Astrocyte (in vitro differentiated cells and primary cell): ENCODE data around the gene NHLRC1. TPM values are rescaled to one million over a fixed set of nuclear protein-coding genes. Genes with fewer than 3 reads are reported as not detected.

Experiments used
- DNase-seq: peaks from one replicate; pipeline ENCODE4 v3.0.0-alpha.2; 2010; ENCODE audit warnings: low read depth
- FAIRE-seq: peaks from 2 replicates; lab custom pipeline; 2011; peaks lifted over from hg19 to GRCh38; lab: Jason Lieb, UNC
- H2AFZ ChIP-seq: 2 replicates; pipeline ENCODE4 v1.6.0; 2012; ENCODE audit warnings: low read depth, low read length, inconsistent platforms
- H3K27ac ChIP-seq: 2 replicates; pipeline ENCODE4 v1.5.1; 2011; ENCODE audit warnings: low read depth, low read length, inconsistent platforms
- H3K27me3 ChIP-seq: 2 replicates; pipeline ENCODE4 v1.6.0; 2011; ENCODE audit warnings: low read length, inconsistent platforms; ENCODE audit not compliant: insufficient read depth
- H3K36me3 ChIP-seq: 2 replicates; pipeline ENCODE4 v1.5.1; 2011; ENCODE audit warnings: low read length, inconsistent platforms; ENCODE audit not compliant: insufficient read depth
- H3K4me1 ChIP-seq: 2 replicates; pipeline ENCODE4 v1.5.1; 2011; ENCODE audit warnings: low read length, inconsistent platforms; ENCODE audit not compliant: insufficient read depth
- H3K4me2 ChIP-seq: 2 replicates; pipeline ENCODE4 v1.6.0; 2012; ENCODE audit warnings: low read length, inconsistent platforms
- H3K4me3 ChIP-seq: 2 replicates; pipeline ENCODE4 v1.5.1; 2011; ENCODE audit warnings: low read depth, mild to moderate bottlenecking, low read length, inconsistent platforms; ENCODE audit not compliant: insufficient read depth
- H3K79me2 ChIP-seq: 2 replicates; pipeline ENCODE4 v1.6.0; 2012; ENCODE audit warnings: mild to moderate bottlenecking, low read length, inconsistent platforms; ENCODE audit not compliant: insufficient read depth
- H3K9ac ChIP-seq: 2 replicates; pipeline ENCODE4 v1.6.0; 2012; ENCODE audit warnings: mild to moderate bottlenecking, low read length, inconsistent platforms
- H3K9me3 ChIP-seq: 2 replicates; pipeline ENCODE4 v1.5.1; 2012; ENCODE audit warnings: low read depth, mild to moderate bottlenecking, low read length, inconsistent platforms; ENCODE audit not compliant: insufficient read depth
- H4K20me1 ChIP-seq: 2 replicates; pipeline ENCODE4 v1.6.0; 2012; ENCODE audit warnings: low read length, inconsistent platforms; ENCODE audit not compliant: insufficient read depth
- H3K27ac Mint-ChIP-seq: one replicate; pipeline ENCODE4 v1.8.0; 2021; ENCODE audit warnings: mild to moderate bottlenecking, mixed read lengths; ENCODE audit not compliant: unreplicated experiment
- H3K27me3 Mint-ChIP-seq: one replicate; pipeline ENCODE4 v1.8.0; 2021; ENCODE audit warnings: low read depth, mixed read lengths; ENCODE audit not compliant: unreplicated experiment
- H3K36me3 Mint-ChIP-seq: one replicate; pipeline ENCODE4 v1.8.0; 2021; ENCODE audit warnings: low read depth, mixed read lengths; ENCODE audit not compliant: unreplicated experiment
- H3K4me1 Mint-ChIP-seq: one replicate; pipeline ENCODE4 v1.8.0; 2021; ENCODE audit warnings: low read depth, mixed read lengths; ENCODE audit not compliant: unreplicated experiment
- H3K4me3 Mint-ChIP-seq: one replicate; pipeline ENCODE4 v1.8.0; 2021; ENCODE audit warnings: mild to moderate bottlenecking, moderate library complexity, mixed read lengths; ENCODE audit not compliant: unreplicated experiment
- H3K9me3 Mint-ChIP-seq: one replicate; pipeline ENCODE4 v1.8.0; 2021; ENCODE audit warnings: mild to moderate bottlenecking, mixed read lengths; ENCODE audit not compliant: unreplicated experiment
- CTCF ChIP-seq: IDR thresholded peaks from 2 replicates; pipeline ENCODE4 v1.5.1; 2011; ENCODE audit warnings: low read depth, mild to moderate bottlenecking, inconsistent platforms, low read length, moderate library complexity; ENCODE audit not compliant: insufficient read depth
- EZH2 ChIP-seq: IDR thresholded peaks from 2 replicates; pipeline ENCODE4 v1.6.1; 2012; ENCODE audit warnings: mild to moderate bottlenecking, low read length, inconsistent platforms; ENCODE audit not compliant: insufficient read depth
- total RNA-seq: library from RNA; stranded (reverse); gene quantifications from 2 replicates; pipeline ENCODE4 v1.2.1, GENCODE V29; 2021

NHLRC1 gene
- total RNA-seq, 1 donor from 2014 or later, result not detected

- H3K36me3 ChIP-seq, result no peaks in the 10 kb centered on the region
- Mint-ChIP-seq H3K4me1 (peaks cover 2% of the 10 kb centered on the region), H3K9me3 (no peaks in the 10 kb centered on the region), H3K36me3 (no peaks in the 10 kb centered on the region), H3K4me3 (no peak overlapping the region), H3K27ac (no peak overlapping the region), H3K27me3 (peaks cover 8% of the 10 kb centered on the region)
- no peak overlapping the region for H2AFZ ChIP-seq
- H3K27ac ChIP-seq, result no peak overlapping the region
- no peaks in the 10 kb centered on the region for H3K79me2 ChIP-seq
- H3K27me3 ChIP-seq, result peaks cover 2% of the 10 kb centered on the region
- no peak overlapping the region for H3K9ac ChIP-seq
- H4K20me1 ChIP-seq, result no peaks in the 10 kb centered on the region
- H3K9me3 ChIP-seq, result no peaks in the 10 kb centered on the region
- H3K4me1 ChIP-seq, result peaks cover 5% of the 10 kb centered on the region
- DNase-seq (no peak), FAIRE-seq (no peak)
- TF ChIP-seq CTCF (no peak), EZH2 (no peak)
- H3K4me3 ChIP-seq, result no peak overlapping the region
- H3K4me2 ChIP-seq, result no peak overlapping the region
Observed at GRCh38 chr6:18119236-18119635, 3.2 kb downstream of the NHLRC1 start.

GRCh38 chr6:18118330-18118729 lies 4.1 kb downstream of the NHLRC1 start:
- no peak for FAIRE-seq
- H3K36me3 ChIP-seq, result no peaks in the 10 kb centered on the region
- no peak for DNase-seq
- H3K9me3 ChIP-seq, result no peaks in the 10 kb centered on the region
- H4K20me1 ChIP-seq, result no peaks in the 10 kb centered on the region
- no peak overlapping the region for H3K9ac ChIP-seq
- Mint-ChIP-seq H3K9me3 (no peaks in the 10 kb centered on the region), H3K36me3 (no peaks in the 10 kb centered on the region), H3K27ac (no peak overlapping the region), H3K4me1 (peaks cover 2% of the 10 kb centered on the region), H3K27me3 (peaks cover 8% of the 10 kb centered on the region), H3K4me3 (no peak overlapping the region)
- no peak for TF ChIP-seq EZH2
- TF ChIP-seq CTCF, result no peak
- H3K79me2 ChIP-seq, result no peaks in the 10 kb centered on the region
- H3K4me3 ChIP-seq, result no peak overlapping the region
- no peak overlapping the region for H3K27ac ChIP-seq
- no peak overlapping the region for H2AFZ ChIP-seq
- H3K4me2 ChIP-seq, result no peak overlapping the region
- peaks cover 5% of the 10 kb centered on the region for H3K4me1 ChIP-seq
- peaks cover 2% of the 10 kb centered on the region for H3K27me3 ChIP-seq

GRCh38 chr6:18117136-18117535 lies 5.3 kb downstream of the NHLRC1 start:
- Histone ChIP-seq H3K4me1 (peaks cover 3% of the 10 kb centered on the region), H3K4me2 (no peak overlapping the region), H3K27ac (no peak overlapping the region), H4K20me1 (no peaks in the 10 kb centered on the region), H3K79me2 (no peaks in the 10 kb centered on the region), H3K4me3 (no peak overlapping the region), H3K9me3 (no peaks in the 10 kb centered on the region), H3K27me3 (peaks cover 6% of the 10 kb centered on the region), H3K9ac (no peak overlapping the region), H2AFZ (no peak overlapping the region), H3K36me3 (no peaks in the 10 kb centered on the region)
- TF ChIP-seq EZH2 (no peak), CTCF (no peak)
- Mint-ChIP-seq H3K27ac (no peak overlapping the region), H3K36me3 (no peaks in the 10 kb centered on the region), H3K9me3 (no peaks in the 10 kb centered on the region), H3K4me3 (no peak overlapping the region), H3K27me3 (peaks cover 3% of the 10 kb centered on the region), H3K4me1 (no peaks in the 10 kb centered on the region)
- DNase-seq (no peak), FAIRE-seq (no peak)
